ENCODE results near the gene TOM1L2.

DNA sequence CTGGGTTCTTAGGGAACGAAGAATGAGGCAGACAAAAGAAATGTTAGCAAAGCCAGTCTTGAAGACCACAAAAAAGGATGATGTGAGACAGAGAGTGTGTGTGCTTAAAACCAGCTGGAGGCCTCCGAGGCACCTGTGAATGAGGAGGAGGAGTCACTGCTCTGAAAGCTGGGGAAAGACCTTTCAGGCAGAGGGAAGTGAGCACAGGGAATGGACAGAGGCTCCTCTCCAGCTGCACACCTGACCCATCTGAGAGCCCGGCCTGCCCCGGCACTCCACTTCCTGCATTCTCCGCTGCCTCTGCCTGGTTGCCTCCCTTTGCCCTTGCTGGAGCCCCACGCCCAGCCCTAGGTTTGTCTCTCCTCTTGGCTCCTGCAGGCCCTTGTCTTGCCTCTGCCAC is 80.2 kb downstream of the TOM1L2 start:
- TF ChIP-seq, protein P1, sequence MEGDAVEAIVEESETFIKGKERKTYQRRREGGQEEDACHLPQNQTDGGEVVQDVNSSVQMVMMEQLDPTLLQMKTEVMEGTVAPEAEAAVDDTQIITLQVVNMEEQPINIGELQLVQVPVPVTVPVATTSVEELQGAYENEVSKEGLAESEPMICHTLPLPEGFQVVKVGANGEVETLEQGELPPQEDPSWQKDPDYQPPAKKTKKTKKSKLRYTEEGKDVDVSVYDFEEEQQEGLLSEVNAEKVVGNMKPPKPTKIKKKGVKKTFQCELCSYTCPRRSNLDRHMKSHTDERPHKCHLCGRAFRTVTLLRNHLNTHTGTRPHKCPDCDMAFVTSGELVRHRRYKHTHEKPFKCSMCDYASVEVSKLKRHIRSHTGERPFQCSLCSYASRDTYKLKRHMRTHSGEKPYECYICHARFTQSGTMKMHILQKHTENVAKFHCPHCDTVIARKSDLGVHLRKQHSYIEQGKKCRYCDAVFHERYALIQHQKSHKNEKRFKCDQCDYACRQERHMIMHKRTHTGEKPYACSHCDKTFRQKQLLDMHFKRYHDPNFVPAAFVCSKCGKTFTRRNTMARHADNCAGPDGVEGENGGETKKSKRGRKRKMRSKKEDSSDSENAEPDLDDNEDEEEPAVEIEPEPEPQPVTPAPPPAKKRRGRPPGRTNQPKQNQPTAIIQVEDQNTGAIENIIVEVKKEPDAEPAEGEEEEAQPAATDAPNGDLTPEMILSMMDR (IDR thresholded peaks at IDR 0.05 in 4 of 5, conservative IDR thresholded peaks at IDR 0.05 in 1 of 5) = no peak
- TF ChIP-seq POLR2A (IDR thresholded peaks at IDR 0.05) = no peak
